Lower leg skin (tissue), 4 donors: ENCODE measurements around the gene SIL1. TPM values are rescaled to one million over a fixed set of nuclear protein-coding genes. Genes with fewer than 3 reads are reported as not detected.

Source experiments
- DNase-seq, 2 donors: peaks; one replicate each; pipeline ENCODE4 v3.0.0-alpha.2; 2019; ENCODE audit warnings: low spot score in 2 of 2
- H3K4me3 ChIP-seq: fragments of 200-600 bp; sonication (generic); 2 replicates; pipeline ENCODE4 v1.5.1; 2017; ENCODE audit warnings: mild to moderate bottlenecking, low read depth; ENCODE audit not compliant: poor library complexity, severe bottlenecking
- POLR2A ChIP-seq, 2 donors: fragments of 450-650 bp; IDR thresholded peaks; one replicate each; pipeline ENCODE4 v1.6.1; 2016 to 2017; ENCODE audit warnings: antibody characterized with exemption in 2 of 2, mild to moderate bottlenecking in 1 of 2, moderate library complexity in 1 of 2
- WGBS, 2 donors: methylation state at CpG; one replicate each; pipeline ENCODE4 v1.1.5; 2018; 5-methylcytosine and 5-hydroxymethylcytosine counted together
- intact Hi-C: fragments of 100-400 bp; cut with DNase I; formaldehyde crosslinking; loops from one replicate; pipeline ENCODE4 v1.15.0; 2023; ENCODE audit warnings: low total_unique reads
- total RNA-seq, 4 donors: library from RNA; depleted of rRNA; stranded (reverse); fragments of >200 nt; gene quantifications; one replicate each; pipeline ENCODE4 v1.1.0, GENCODE V29; 2016
- TF ChIP-seq, protein P1 (sequence below), 3 donors: fragments of 450-650 bp; IDR thresholded peaks; one replicate each; pipeline ENCODE4 v1.5.1; 2016; ENCODE audit warnings: antibody characterized with exemption in 3 of 3, mild to moderate bottlenecking in 3 of 3, moderate library complexity in 2 of 3

SIL1 gene
- total RNA-seq, 4 donors from 2014 or later, result 35.1 to 45.4 (median 39.3) TPM

DNA sequence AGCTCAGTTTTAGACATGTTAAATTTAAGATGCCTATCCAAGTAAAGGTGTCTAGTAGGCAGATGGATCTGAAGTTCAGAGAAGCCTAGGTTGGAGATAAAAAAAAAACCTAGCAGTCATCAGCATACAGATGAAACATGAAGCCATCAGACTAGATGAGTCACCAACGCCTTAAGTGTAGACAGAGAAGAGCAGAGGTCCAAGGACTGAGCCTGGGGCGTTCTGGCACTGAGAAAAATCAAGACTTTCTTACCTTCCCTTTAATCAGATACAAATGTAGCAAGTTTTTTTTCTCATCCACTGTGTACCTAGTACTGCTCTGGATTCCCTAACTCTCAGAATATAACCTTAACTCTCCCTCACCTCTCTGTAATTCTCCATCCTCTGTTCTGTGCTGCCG is 97.3 kb downstream of the SIL1 start:
- intact Hi-C loops, result no loop called here

DNA sequence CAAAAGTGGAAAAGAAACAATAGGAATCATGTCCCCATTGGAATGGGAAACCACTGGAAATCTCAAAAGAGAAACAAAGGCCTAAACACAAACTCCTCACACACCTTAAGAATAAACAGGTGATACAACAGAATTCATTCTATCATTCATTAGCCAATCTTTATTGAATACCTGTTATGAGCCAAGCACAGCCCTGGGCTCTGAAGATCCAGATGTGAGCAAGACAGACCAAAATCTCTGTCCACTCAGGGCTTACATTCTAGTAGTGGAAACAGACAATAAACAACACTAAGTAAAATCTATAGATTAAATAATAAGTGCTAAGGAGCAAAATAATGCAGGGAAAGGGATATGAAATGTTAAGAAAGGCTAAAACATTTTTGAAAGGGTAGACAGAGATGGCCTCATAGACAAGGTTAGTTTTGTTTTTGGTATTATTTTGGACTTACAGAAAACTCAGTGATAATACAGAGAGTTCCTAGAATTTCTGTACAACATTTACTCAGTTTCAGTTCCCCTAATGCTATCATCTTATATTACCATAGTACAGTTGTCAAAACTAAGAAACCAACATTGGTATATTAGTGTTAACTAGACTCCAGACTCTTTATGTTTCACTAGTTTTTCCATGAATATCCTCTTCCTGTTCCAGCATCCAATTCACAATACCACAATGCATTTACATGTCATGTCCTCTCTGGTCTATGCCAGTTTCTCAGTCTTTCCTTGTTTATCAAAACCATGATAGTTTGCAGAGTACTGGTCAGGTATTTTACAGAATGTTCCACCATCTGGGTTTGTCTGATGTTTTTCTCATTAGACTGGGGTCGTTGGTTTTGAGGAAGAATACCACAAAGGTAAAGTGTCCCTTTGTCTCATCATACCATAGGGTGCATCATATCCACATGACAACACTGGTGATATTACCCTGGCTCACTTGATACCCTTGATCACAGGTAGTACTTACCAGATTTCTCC is 103.7 kb downstream of the SIL1 start:
- 63 to 76% methylated on average over 1 of the region's 1 CpG for WGBS, 2 donors
- intact Hi-C loops, result no loop called here
- peak in 1 of 2 donors; percentile 4 for DNase-seq
- no peak overlapping the region for H3K4me3 ChIP-seq
- TF ChIP-seq, protein P1, sequence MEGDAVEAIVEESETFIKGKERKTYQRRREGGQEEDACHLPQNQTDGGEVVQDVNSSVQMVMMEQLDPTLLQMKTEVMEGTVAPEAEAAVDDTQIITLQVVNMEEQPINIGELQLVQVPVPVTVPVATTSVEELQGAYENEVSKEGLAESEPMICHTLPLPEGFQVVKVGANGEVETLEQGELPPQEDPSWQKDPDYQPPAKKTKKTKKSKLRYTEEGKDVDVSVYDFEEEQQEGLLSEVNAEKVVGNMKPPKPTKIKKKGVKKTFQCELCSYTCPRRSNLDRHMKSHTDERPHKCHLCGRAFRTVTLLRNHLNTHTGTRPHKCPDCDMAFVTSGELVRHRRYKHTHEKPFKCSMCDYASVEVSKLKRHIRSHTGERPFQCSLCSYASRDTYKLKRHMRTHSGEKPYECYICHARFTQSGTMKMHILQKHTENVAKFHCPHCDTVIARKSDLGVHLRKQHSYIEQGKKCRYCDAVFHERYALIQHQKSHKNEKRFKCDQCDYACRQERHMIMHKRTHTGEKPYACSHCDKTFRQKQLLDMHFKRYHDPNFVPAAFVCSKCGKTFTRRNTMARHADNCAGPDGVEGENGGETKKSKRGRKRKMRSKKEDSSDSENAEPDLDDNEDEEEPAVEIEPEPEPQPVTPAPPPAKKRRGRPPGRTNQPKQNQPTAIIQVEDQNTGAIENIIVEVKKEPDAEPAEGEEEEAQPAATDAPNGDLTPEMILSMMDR (IDR thresholded peaks at IDR 0.05), result no peak
- TF ChIP-seq POLR2A (IDR thresholded peaks at IDR 0.05), result no peak

More for the DNA sequence above, 97.3 kb downstream of the SIL1 start:
- TF ChIP-seq, protein P1 (IDR thresholded peaks at IDR 0.05), result no peak
- TF ChIP-seq POLR2A (IDR thresholded peaks at IDR 0.05), result no peak
- 63 to 64% methylated on average over 3 of the region's 3 CpGs for WGBS, 2 donors
- peak in 1 of 2 donors; percentile 13 for DNase-seq
- H3K4me3 ChIP-seq, result no peak overlapping the region

DNA sequence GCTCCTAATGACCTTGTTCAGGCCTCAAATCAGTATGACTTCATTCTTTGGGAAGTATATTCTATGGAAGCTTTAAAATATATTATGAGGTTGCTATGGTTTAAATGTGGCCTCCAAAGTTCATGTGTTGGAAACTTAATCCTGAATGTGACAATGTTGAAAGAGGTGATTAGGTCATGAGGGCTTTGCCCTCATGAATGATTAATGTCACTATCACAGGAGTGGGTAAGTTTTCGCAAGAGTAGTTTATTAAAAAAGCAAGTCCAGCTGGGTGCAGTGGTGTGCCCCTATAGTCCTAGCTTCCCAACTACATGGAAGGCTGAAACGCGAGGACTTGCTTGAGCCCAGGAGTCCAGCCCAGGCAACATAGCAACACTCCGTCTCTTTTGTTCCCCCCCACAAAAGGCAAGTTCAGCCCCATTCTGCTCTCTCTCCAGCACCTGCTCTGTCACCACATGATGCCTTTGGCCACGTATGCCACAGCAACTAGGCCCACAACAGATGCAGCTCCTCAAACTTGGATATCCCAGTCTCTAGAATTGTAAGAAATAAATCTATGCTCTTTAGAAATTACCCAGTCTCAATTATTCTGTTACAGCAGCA is 105.3 kb downstream of the SIL1 start:
- peak in 1 of 2 donors; percentile 14 for DNase-seq
- intact Hi-C loops, result no loop called here
- no peak overlapping the region for H3K4me3 ChIP-seq
- 94 to 96% methylated on average over 5 of the region's 5 CpGs for WGBS, 2 donors
- TF ChIP-seq POLR2A (IDR thresholded peaks at IDR 0.05), result no peak

DNA sequence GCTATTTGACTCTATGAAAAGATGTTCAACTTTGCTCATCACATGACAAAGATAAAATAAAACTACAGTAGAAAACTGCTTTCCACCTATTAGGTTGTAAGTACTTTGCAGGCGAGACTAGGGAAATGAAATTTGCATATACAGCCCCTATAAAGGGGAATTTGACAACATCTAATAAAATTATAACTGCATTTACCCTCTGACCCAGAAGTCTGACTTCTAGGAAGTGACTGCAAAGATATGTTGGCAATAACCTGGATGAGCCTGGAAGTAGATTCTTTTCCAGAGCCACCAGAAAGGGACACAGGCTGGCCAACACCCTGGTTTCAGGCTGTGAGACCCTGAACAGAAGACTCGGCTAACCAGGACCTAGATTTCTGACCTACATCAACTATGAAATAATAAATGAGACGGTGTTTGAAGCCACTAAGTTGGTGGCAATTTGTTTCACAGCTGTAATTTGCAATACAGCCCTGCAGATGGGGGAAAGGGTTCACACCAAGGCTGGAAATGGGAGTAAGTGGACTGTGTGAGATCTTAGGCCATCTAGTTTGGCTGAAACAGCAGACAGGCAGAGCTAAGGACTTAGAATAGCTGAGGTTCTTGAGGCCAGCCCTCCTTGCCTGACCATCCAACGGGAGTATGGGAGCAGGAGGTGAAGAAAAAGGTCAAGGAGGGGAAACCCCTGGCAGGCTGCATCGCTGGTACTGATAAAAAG is 106.6 kb downstream of the SIL1 start:
- intact Hi-C loops, result no loop called here

DNA sequence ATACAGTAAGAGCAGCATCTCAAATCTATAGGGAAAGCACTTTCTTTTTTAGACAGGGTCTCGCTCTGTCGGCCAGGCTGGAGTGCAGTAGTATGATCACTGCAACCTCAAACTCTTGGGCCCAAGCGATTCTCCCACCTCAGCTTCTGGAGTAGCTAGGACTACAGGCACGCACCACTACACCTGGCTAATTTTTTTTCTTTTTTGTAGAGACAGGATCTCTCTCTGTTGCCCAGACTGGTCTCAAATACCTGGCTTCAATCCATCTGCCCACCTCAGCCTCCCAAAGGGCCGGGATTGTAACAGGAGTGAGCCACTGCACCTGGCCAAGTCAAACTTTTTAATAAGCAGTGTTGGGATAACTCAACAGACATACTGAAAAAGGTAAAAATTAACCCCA is 107.6 kb downstream of the SIL1 start:
- no peak for TF ChIP-seq POLR2A (IDR thresholded peaks at IDR 0.05)
- TF ChIP-seq, protein P1 (IDR thresholded peaks at IDR 0.05), result no peak
- WGBS, 2 donors, result 92 to 96% methylated on average over 5 of the region's 5 CpGs
- H3K4me3 ChIP-seq, result no peak overlapping the region
- DNase-seq, result peak in 1 of 2 donors; percentile 6
- intact Hi-C loops, result no loop called here

More for the DNA sequence above, 106.6 kb downstream of the SIL1 start:
- WGBS, 2 donors, result 75 to 76% methylated on average over 5 of the region's 5 CpGs
- TF ChIP-seq, protein P1 (IDR thresholded peaks at IDR 0.05), result no peak
- no peak for TF ChIP-seq POLR2A (IDR thresholded peaks at IDR 0.05)
- no peak overlapping the region for H3K4me3 ChIP-seq
- DNase-seq, result no peak
